ENCODE results near the gene ATF7IP2. TPM values are rescaled to one million over a fixed set of nuclear protein-coding genes. Genes with fewer than 3 reads are reported as not detected.

The ATF7IP2 gene
- total and polyA plus RNA-seq, 2 of the 13 experiments (the other 11 are each of a cell fraction or from before 2014, with no cell fraction given): 117 to 217 TPM

DNA sequence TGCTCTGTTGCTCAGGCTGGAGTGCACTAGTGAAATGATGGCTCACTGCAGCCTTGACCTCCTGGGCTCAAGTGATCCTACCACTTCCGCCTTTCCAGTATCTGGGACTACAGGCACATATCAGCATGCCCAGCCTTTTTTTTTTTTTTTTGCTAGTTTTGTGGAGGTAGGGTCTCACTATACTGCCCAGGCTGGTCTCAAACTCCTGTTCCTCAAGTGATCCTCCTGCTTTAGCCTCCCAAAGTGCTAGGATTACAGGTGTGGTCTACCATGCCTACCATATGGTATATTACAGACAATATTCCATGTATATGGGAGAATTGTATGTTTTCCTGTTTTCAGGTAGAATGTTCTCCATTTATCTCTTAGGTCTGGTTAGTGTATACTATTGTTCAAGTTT lies 12.3 kb upstream of the ATF7IP2 start (continued):
- TF ChIP-seq GABPA (IDR thresholded peaks at IDR 0.05; ENCODE audit: low read depth, low read length): no peak
- TF ChIP-seq GABPA (CRISPR knock-in tag; IDR thresholded peaks at IDR 0.05; ENCODE audit: low read depth): 0 out of 2 replicates have a peak, but pooled peaks have one; percentile 28
- 0 out of 2 replicates have a peak, but pooled peaks have one; percentile 10 for TF ChIP-seq RARA (CRISPR knock-in tag; IDR thresholded peaks at IDR 0.05)
- no peak for TF ChIP-seq NR2F6 (IDR thresholded peaks at IDR 0.05)
- peak; percentile 43; the same call in 1 of the 2 replicates for TF ChIP-seq NR2F6 (CRISPR knock-in tag; IDR thresholded peaks at IDR 0.05)
- TF ChIP-seq ZNF891 (CRISPR knock-in tag; IDR thresholded peaks at IDR 0.05): no peak
- peak; percentile 96 for TF ChIP-seq ZNF121 (CRISPR knock-in tag; IDR thresholded peaks at IDR 0.05)
- TF ChIP-seq ZNF232 (CRISPR knock-in tag; IDR thresholded peaks at IDR 0.05; ENCODE audit: borderline replicate concordance): no peak
- no peak for TF ChIP-seq ERF (CRISPR knock-in tag; IDR thresholded peaks at IDR 0.05)
- TF ChIP-seq, protein P1, sequence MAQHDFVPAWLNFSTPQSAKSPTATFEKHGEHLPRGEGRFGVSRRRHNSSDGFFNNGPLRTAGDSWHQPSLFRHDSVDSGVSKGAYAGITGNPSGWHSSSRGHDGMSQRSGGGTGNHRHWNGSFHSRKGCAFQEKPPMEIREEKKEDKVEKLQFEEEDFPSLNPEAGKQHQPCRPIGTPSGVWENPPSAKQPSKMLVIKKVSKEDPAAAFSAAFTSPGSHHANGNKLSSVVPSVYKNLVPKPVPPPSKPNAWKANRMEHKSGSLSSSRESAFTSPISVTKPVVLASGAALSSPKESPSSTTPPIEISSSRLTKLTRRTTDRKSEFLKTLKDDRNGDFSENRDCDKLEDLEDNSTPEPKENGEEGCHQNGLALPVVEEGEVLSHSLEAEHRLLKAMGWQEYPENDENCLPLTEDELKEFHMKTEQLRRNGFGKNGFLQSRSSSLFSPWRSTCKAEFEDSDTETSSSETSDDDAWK (CRISPR knock-in tag; IDR thresholded peaks at IDR 0.05): no peak

- FAIRE-seq (no peak), ATAC-seq (no peak), DNase-seq (ENCODE audit: low spot score) (no peak)
- Histone ChIP-seq H3K4me1 (ENCODE audit: insufficient read depth, low read length) (peaks cover 26% of the 10 kb centered on the region), H4K20me1 (ENCODE audit: insufficient read depth, low read length) (no peaks in the 10 kb centered on the region), H3K36me3 (replicated peaks in 1 of 2; ENCODE audit: control insufficient read depth in 1 of 2, insufficient read depth in 2 of 2, low read length in 2 of 2) (no peaks in the 10 kb centered on the region), H3K4me3 (replicated peaks in 1 of 3; ENCODE audit: insufficient read depth in 1 of 3, low read depth in 2 of 3, low read length in 3 of 3) (no peak overlapping the region), H3K27me3 (ENCODE audit: control insufficient read depth in 1 of 2, insufficient read depth in 2 of 2, low read length in 2 of 2) (no peaks in the 10 kb centered on the region), H3K9ac (ENCODE audit: insufficient read depth, low read depth, low read length) (no peak overlapping the region), H3K4me2 (ENCODE audit: low read depth, low read length) (no peak overlapping the region), H2AFZ (ENCODE audit: low read length) (no peak overlapping the region), H3K27ac (ENCODE audit: extremely low read length, insufficient read depth, low read length) (no peak overlapping the region), H3K9me3 (ENCODE audit: low read length) (no peaks in the 10 kb centered on the region), H3K79me2 (ENCODE audit: insufficient read depth, low read length) (no peaks in the 10 kb centered on the region)
- ChIA-PET POLR2A (interaction anchor here (1.5 kb wide), 1 partner anchor 10 kb away, joined by 7 read pairs; the partner anchor contains the start of gene ATF7IP2), CTCF (ENCODE audit: low intra/inter-chr PET ratio, low total read pairs) (no interaction called here)
- intact Hi-C loops (cut with micrococcal nuclease; ENCODE audit: unreplicated experiment) (no loop called here), in situ Hi-C loops (cut with HindIII; ENCODE audit: extremely low pct_ligation_motif_present, low pct_unique_long_range_greater_than_20kb) (no loop called here)
- TF ChIP-seq, protein P2, sequence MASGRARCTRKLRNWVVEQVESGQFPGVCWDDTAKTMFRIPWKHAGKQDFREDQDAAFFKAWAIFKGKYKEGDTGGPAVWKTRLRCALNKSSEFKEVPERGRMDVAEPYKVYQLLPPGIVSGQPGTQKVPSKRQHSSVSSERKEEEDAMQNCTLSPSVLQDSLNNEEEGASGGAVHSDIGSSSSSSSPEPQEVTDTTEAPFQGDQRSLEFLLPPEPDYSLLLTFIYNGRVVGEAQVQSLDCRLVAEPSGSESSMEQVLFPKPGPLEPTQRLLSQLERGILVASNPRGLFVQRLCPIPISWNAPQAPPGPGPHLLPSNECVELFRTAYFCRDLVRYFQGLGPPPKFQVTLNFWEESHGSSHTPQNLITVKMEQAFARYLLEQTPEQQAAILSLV (CRISPR knock-in tag; IDR thresholded peaks at IDR 0.05; ENCODE audit: borderline replicate concordance): no peak
- TF ChIP-seq ZFP1 (CRISPR knock-in tag; IDR thresholded peaks at IDR 0.05) (peak; percentile 76; the same call in 1 of the 2 replicates), ZNF317 (CRISPR knock-in tag; IDR thresholded peaks at IDR 0.05) (0 out of 2 replicates have a peak, but pooled peaks have one; percentile 41)
- BruUV-seq (replicated peaks): no TSS peak
- WGBS (ENCODE audit: low lambda C conversion rate): 56% methylated on average over 1 of the region's 1 CpG
These were observed 9.6 kb upstream of the ATF7IP2 start for GRCh38 chr16:10376229-10376628.
